Lower lobe of right lung (tissue), 2 donors: ENCODE measurements around the gene CLTA. TPM values are rescaled to one million over a fixed set of nuclear protein-coding genes. Genes with fewer than 3 reads are reported as not detected.

Source experiments
- ATAC-seq, 2 donors: fragments of 200-7000 bp; cut with Tn5 transposase; one replicate each; pipeline ENCODE4 v1.9.1; 2020 to 2022; ENCODE audit warnings: mild to moderate bottlenecking in 2 of 2, moderate library complexity in 2 of 2
- DNase-seq: peaks from one replicate; pipeline ENCODE4 v3.0.0-alpha.2; 2020
- H3K27ac ChIP-seq: fragments of 200-600 bp; one replicate; pipeline ENCODE4 v1.8.0; 2022
- H3K27me3 ChIP-seq: fragments of 200-600 bp; one replicate; pipeline ENCODE4 v1.8.0; 2022; ENCODE audit warnings: low read depth
- H3K36me3 ChIP-seq: fragments of 200-600 bp; one replicate; pipeline ENCODE4 v1.8.0; 2022; ENCODE audit warnings: mild to moderate bottlenecking
- H3K4me1 ChIP-seq: fragments of 200-600 bp; one replicate; pipeline ENCODE4 v1.8.0; 2022
- H3K4me3 ChIP-seq: fragments of 200-600 bp; one replicate; pipeline ENCODE4 v1.8.0; 2022; ENCODE audit warnings: mild to moderate bottlenecking
- H3K9me3 ChIP-seq: fragments of 200-600 bp; one replicate; pipeline ENCODE4 v1.8.0; 2022
- CTCF ChIP-seq: fragments of 200-600 bp; IDR thresholded peaks from one replicate; pipeline ENCODE4 v1.8.0; 2022; ENCODE audit warnings: antibody characterized with exemption, mild to moderate bottlenecking
- intact Hi-C: fragments of 100-400 bp; cut with DNase I; formaldehyde crosslinking; loops from one replicate; pipeline ENCODE4 v1.11.0; 2022
- total RNA-seq: library from RNA; stranded (reverse); fragmentation: NEBNext Ultra II Directional; extraction: Animal tissue kit (Norgen Biotek cat#: 25700); gene quantifications from one replicate; pipeline ENCODE4 v1.2.1, GENCODE V29; 2021
- donor health status: DM: no; HTN: yes; CAD: no; lungs with severe emphysema.

The CLTA gene
- total RNA-seq, 1 donor from 2014 or later: 177 TPM

GRCh38 chr9:36193023-36193422 is 2.3 kb downstream of the CLTA start:
- no peaks in the 10 kb centered on the region for H3K27me3 ChIP-seq
- no peak for TF ChIP-seq CTCF
- no peak for ATAC-seq
- no peak for DNase-seq
- H3K36me3 ChIP-seq: peaks cover 25% of the 10 kb centered on the region
- intact Hi-C loops: no loop called here
- H3K4me3 ChIP-seq: peak overlapping the region; percentile 97
- H3K4me1 ChIP-seq: peaks cover 50% of the 10 kb centered on the region
- no peak overlapping the region for H3K27ac ChIP-seq
- H3K9me3 ChIP-seq: no peaks in the 10 kb centered on the region

DNA sequence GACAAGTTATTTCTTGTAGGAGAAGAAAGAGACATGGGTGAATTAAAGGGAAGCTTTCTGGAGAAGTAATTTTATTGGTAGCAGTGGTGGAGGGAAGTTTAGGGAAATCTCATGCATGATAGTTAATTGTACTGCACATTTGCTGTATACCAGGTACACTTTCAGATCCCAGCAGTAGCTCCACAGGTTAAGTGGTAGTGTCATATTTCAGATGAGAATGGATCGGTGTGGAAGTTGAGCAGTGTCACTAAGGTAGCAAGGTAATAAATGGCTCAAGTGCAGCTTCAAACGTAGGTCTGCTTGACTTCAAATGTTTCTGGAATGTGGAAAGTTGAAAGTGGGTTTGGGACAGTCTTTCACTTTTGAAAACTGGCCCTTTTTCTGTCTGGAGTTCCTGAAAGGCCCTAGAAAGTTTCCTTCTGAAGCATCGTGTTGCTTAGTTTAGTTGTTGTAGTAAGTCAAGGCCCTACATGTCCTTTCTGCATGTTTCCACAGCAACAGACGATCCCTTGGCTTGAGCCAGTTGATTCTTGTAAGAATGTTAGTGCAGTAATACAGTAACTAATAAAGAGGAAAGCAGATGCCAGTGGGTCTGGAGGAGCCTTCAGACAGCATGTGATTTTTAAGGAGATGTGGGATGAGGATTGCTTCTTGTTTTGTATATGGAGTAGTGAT is 3.7 kb downstream of the CLTA start:
- Histone ChIP-seq H3K4me1 (peaks cover 48% of the 10 kb centered on the region), H3K4me3 (no peak overlapping the region), H3K27ac (peak overlapping the region; percentile 57), H3K36me3 (peaks cover 39% of the 10 kb centered on the region), H3K9me3 (no peaks in the 10 kb centered on the region), H3K27me3 (no peaks in the 10 kb centered on the region)
- no peak for DNase-seq
- no peak for TF ChIP-seq CTCF
- intact Hi-C loops: no loop called here
- ATAC-seq: no peak

- DNase-seq: no peak
- no peak overlapping the region for H3K27ac ChIP-seq
- H3K9me3 ChIP-seq: no peaks in the 10 kb centered on the region
- peaks cover 100% of the 10 kb centered on the region for H3K36me3 ChIP-seq
- no peak overlapping the region for H3K4me3 ChIP-seq
- H3K27me3 ChIP-seq: no peaks in the 10 kb centered on the region
- ATAC-seq: peak; percentile 14 to 18
- TF ChIP-seq CTCF: no peak
- H3K4me1 ChIP-seq: peaks cover 19% of the 10 kb centered on the region
- intact Hi-C loops: no loop called here
Measured at GRCh38 chr9:36204906-36205547, 14.3 kb downstream of the CLTA start.

GRCh38 chr9:36207016-36207415 is 16.3 kb downstream of the CLTA start:
- Histone ChIP-seq H3K4me3 (no peak overlapping the region), H3K27me3 (no peaks in the 10 kb centered on the region), H3K36me3 (peaks cover 100% of the 10 kb centered on the region), H3K27ac (no peak overlapping the region), H3K4me1 (peaks cover 38% of the 10 kb centered on the region), H3K9me3 (no peaks in the 10 kb centered on the region)
- TF ChIP-seq CTCF: no peak
- ATAC-seq (peak in 1 of 2 donors; percentile 38), DNase-seq (no peak)
- intact Hi-C loops: no loop called here

- Histone ChIP-seq H3K27ac (no peak overlapping the region), H3K9me3 (no peaks in the 10 kb centered on the region), H3K4me1 (peaks cover 38% of the 10 kb centered on the region), H3K27me3 (no peaks in the 10 kb centered on the region), H3K4me3 (no peak overlapping the region), H3K36me3 (peaks cover 100% of the 10 kb centered on the region)
- DNase-seq: no peak
- ATAC-seq: peak in 1 of 2 donors; percentile 36
- no peak for TF ChIP-seq CTCF
- intact Hi-C loops: no loop called here
Measured at GRCh38 chr9:36207546-36208012, 16.9 kb downstream of the CLTA start.
